ENCODE measurements around the gene UTP14C. TPM values are rescaled to one million over a fixed set of nuclear protein-coding genes. Genes with fewer than 3 reads are reported as not detected.
A peak's percentile ranks its signal among the peaks of the same experiment; 100 is the strongest.

The UTP14C gene
- total and polyA plus RNA-seq, 2 of the 13 experiments (the other 11 are each of a cell fraction or from before 2014, with no cell fraction given), result 8.8 to 12.2 TPM

GRCh38 chr13:51998723-51999509 lies 25.6 kb upstream of the UTP14C start (continued):
- TF ChIP-seq, protein P1, sequence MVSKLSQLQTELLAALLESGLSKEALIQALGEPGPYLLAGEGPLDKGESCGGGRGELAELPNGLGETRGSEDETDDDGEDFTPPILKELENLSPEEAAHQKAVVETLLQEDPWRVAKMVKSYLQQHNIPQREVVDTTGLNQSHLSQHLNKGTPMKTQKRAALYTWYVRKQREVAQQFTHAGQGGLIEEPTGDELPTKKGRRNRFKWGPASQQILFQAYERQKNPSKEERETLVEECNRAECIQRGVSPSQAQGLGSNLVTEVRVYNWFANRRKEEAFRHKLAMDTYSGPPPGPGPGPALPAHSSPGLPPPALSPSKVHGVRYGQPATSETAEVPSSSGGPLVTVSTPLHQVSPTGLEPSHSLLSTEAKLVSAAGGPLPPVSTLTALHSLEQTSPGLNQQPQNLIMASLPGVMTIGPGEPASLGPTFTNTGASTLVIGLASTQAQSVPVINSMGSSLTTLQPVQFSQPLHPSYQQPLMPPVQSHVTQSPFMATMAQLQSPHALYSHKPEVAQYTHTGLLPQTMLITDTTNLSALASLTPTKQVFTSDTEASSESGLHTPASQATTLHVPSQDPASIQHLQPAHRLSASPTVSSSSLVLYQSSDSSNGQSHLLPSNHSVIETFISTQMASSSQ (IDR thresholded peaks at IDR 0.05; ENCODE audit: low read depth), result no peak
- TF ChIP-seq, protein P1 (CRISPR knock-in tag; IDR thresholded peaks at IDR 0.05; ENCODE audit: borderline replicate concordance), result 0 out of 2 replicates have a peak, but pooled peaks have one; percentile 30
- TF ChIP-seq HNF4A (CRISPR knock-in tag; IDR thresholded peaks at IDR 0.05) (peak; percentile 68), FOXP1 (IDR thresholded peaks at IDR 0.05) (no peak), FOXP1 (CRISPR knock-in tag; IDR thresholded peaks at IDR 0.05) (0 out of 2 replicates have a peak, but pooled peaks have one; percentile 30), ZBTB14 (CRISPR knock-in tag; IDR thresholded peaks at IDR 0.05) (no peak), SP4 (CRISPR knock-in tag; IDR thresholded peaks at IDR 0.05) (0 out of 2 replicates have a peak, but pooled peaks have one; percentile 32), HIVEP1 (CRISPR knock-in tag; IDR thresholded peaks at IDR 0.05) (0 out of 2 replicates have a peak, but pooled peaks have one; percentile 31), PAF1 (CRISPR knock-in tag; IDR thresholded peaks at IDR 0.05) (no peak), ZFYVE20 (CRISPR knock-in tag; IDR thresholded peaks at IDR 0.05; ENCODE audit: borderline replicate concordance, low read depth) (no peak), MBNL3 (CRISPR knock-in tag; conservative IDR thresholded peaks at IDR 0.05) (no peak), NKX3-1 (CRISPR knock-in tag; IDR thresholded peaks at IDR 0.05) (0 out of 2 replicates have a peak, but pooled peaks have one; percentile 44), SOX5 (CRISPR knock-in tag; IDR thresholded peaks at IDR 0.05; ENCODE audit: borderline replicate concordance) (peak; percentile 44; the same call in 1 of the 2 replicates)
- TF ChIP-seq, protein P2, sequence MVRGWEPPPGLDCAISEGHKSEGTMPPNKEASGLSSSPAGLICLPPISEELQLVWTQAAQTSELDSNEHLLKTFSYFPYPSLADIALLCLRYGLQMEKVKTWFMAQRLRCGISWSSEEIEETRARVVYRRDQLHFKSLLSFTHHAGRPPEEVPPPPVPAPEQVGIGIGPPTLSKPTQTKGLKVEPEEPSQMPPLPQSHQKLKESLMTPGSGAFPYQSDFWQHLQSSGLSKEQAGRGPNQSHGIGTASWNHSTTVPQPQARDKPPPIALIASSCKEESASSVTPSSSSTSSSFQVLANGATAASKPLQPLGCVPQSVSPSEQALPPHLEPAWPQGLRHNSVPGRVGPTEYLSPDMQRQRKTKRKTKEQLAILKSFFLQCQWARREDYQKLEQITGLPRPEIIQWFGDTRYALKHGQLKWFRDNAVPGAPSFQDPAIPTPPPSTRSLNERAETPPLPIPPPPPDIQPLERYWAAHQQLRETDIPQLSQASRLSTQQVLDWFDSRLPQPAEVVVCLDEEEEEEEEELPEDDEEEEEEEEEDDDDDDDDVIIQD (CRISPR knock-in tag; IDR thresholded peaks at IDR 0.05; ENCODE audit: low read depth), result 0 out of 2 replicates have a peak, but pooled peaks have one; percentile 37
- TF ChIP-seq, protein P3, sequence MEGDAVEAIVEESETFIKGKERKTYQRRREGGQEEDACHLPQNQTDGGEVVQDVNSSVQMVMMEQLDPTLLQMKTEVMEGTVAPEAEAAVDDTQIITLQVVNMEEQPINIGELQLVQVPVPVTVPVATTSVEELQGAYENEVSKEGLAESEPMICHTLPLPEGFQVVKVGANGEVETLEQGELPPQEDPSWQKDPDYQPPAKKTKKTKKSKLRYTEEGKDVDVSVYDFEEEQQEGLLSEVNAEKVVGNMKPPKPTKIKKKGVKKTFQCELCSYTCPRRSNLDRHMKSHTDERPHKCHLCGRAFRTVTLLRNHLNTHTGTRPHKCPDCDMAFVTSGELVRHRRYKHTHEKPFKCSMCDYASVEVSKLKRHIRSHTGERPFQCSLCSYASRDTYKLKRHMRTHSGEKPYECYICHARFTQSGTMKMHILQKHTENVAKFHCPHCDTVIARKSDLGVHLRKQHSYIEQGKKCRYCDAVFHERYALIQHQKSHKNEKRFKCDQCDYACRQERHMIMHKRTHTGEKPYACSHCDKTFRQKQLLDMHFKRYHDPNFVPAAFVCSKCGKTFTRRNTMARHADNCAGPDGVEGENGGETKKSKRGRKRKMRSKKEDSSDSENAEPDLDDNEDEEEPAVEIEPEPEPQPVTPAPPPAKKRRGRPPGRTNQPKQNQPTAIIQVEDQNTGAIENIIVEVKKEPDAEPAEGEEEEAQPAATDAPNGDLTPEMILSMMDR (CRISPR knock-in tag; IDR thresholded peaks at IDR 0.05), result peak; percentile 6; the same call in 1 of the 2 replicates
- TF ChIP-seq, protein P4, sequence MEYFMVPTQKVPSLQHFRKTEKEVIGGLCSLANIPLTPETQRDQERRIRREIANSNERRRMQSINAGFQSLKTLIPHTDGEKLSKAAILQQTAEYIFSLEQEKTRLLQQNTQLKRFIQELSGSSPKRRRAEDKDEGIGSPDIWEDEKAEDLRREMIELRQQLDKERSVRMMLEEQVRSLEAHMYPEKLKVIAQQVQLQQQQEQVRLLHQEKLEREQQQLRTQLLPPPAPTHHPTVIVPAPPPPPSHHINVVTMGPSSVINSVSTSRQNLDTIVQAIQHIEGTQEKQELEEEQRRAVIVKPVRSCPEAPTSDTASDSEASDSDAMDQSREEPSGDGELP (IDR thresholded peaks at IDR 0.05; ENCODE audit: borderline replicate concordance, low read depth), result 0 out of 2 replicates have a peak, but pooled peaks have one; percentile 8
- TF ChIP-seq, protein P5, sequence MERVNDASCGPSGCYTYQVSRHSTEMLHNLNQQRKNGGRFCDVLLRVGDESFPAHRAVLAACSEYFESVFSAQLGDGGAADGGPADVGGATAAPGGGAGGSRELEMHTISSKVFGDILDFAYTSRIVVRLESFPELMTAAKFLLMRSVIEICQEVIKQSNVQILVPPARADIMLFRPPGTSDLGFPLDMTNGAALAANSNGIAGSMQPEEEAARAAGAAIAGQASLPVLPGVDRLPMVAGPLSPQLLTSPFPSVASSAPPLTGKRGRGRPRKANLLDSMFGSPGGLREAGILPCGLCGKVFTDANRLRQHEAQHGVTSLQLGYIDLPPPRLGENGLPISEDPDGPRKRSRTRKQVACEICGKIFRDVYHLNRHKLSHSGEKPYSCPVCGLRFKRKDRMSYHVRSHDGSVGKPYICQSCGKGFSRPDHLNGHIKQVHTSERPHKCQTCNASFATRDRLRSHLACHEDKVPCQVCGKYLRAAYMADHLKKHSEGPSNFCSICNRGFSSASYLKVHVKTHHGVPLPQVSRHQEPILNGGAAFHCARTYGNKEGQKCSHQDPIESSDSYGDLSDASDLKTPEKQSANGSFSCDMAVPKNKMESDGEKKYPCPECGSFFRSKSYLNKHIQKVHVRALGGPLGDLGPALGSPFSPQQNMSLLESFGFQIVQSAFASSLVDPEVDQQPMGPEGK (CRISPR knock-in tag; IDR thresholded peaks at IDR 0.05), result 0 out of 2 replicates have a peak, but pooled peaks have one; percentile 23
